Neural progenitor cell (in vitro differentiated cells): ENCODE data around the gene VPS35. TPM values are rescaled to one million over a fixed set of nuclear protein-coding genes. Genes with fewer than 3 reads are reported as not detected.

Experiments used
- DNase-seq: peaks from one replicate; pipeline ENCODE4 v3.0.0-alpha.2; 2016; ENCODE audit warnings: low spot score
- H2AFZ ChIP-seq: fragments of 200-600 bp; sonication (generic); replicated peaks from 2 replicates; pipeline ENCODE4 v1.6.1; 2016; ENCODE audit warnings: antibody characterized with exemption
- H3F3A ChIP-seq: fragments of 200-600 bp; sonication (generic); 2 replicates; pipeline ENCODE4 v1.6.1; 2016; ENCODE audit warnings: antibody characterized with exemption, low read depth
- H3K27ac ChIP-seq: fragments of 200-600 bp; sonication (generic); 2 replicates; pipeline ENCODE4 v1.5.1; 2016; ENCODE audit warnings: mild to moderate bottlenecking
- H3K27me3 ChIP-seq: fragments of 200-600 bp; sonication (generic); 2 replicates; pipeline ENCODE4 v1.6.1; 2016; ENCODE audit warnings: mild to moderate bottlenecking, moderate library complexity
- H3K36me3 ChIP-seq: fragments of 200-600 bp; sonication (generic); 2 replicates; pipeline ENCODE4 v1.5.1; 2016
- H3K4me1 ChIP-seq: fragments of 200-600 bp; sonication (generic); 2 replicates; pipeline ENCODE4 v1.6.1; 2016; ENCODE audit warnings: mixed run types
- H3K4me2 ChIP-seq: fragments of 200-600 bp; sonication (generic); 2 replicates; pipeline ENCODE4 v1.6.1; 2016
- H3K4me3 ChIP-seq: fragments of 200-600 bp; sonication (generic); 2 replicates; pipeline ENCODE4 v1.5.1; 2016
- H3K79me2 ChIP-seq: fragments of 200-600 bp; sonication (generic); 2 replicates; pipeline ENCODE4 v1.6.1; 2016; ENCODE audit warnings: low read depth
- H3K9ac ChIP-seq: fragments of 200-600 bp; sonication (generic); 2 replicates; pipeline ENCODE4 v1.6.1; 2016
- H3K9me3 ChIP-seq: fragments of 200-600 bp; sonication (generic); 2 replicates; pipeline ENCODE4 v1.5.1; 2016; ENCODE audit warnings: low read depth
- H4K20me1 ChIP-seq: fragments of 200-600 bp; sonication (generic); 2 replicates; pipeline ENCODE4 v1.6.1; 2016; ENCODE audit warnings: low read depth
- H3K27ac Mint-ChIP-seq: 3 replicates; pipeline ENCODE4 v1.8.0; 2021; ENCODE audit warnings: mixed read lengths
- H3K27me3 Mint-ChIP-seq: 2 replicates; pipeline ENCODE4 v1.8.0; 2022; ENCODE audit warnings: low read depth, mild to moderate bottlenecking, inconsistent platforms, moderate library complexity, mixed read lengths; ENCODE audit not compliant: insufficient read depth
- H3K36me3 Mint-ChIP-seq: 3 replicates; pipeline ENCODE4 v1.8.0; 2021; ENCODE audit warnings: mixed read lengths
- H3K4me1 Mint-ChIP-seq: 3 replicates; pipeline ENCODE4 v1.8.0; 2021; ENCODE audit warnings: mixed read lengths
- H3K4me3 Mint-ChIP-seq: 3 replicates; pipeline ENCODE4 v1.8.0; 2021; ENCODE audit warnings: mild to moderate bottlenecking, moderate library complexity, mixed read lengths
- H3K9me3 Mint-ChIP-seq: 3 replicates; pipeline ENCODE4 v1.8.0; 2020; ENCODE audit warnings: mixed read lengths
- EZH2 ChIP-seq: fragments of 200-600 bp; sonication (generic); IDR thresholded peaks from 2 replicates; pipeline ENCODE4 v1.6.1; 2017; ENCODE audit warnings: antibody characterized with exemption, mild to moderate bottlenecking, moderate library complexity
- EZH2phosphoT487 ChIP-seq: fragments of 200-600 bp; sonication (generic); IDR thresholded peaks from 2 replicates; pipeline ENCODE4 v1.6.1; 2017; ENCODE audit warnings: antibody characterized with exemption
- total RNA-seq: library from RNA; depleted of rRNA; stranded (reverse); fragments of >200 nt; gene quantifications from 2 replicates; pipeline ENCODE4 v1.2.3, GENCODE V29; 2015; ENCODE audit warnings: low replicate concordance
- TF ChIP-seq, protein P1 (sequence below): fragments of 200-600 bp; sonication (generic); IDR thresholded peaks from 2 replicates; pipeline ENCODE4 v1.5.1; 2017; ENCODE audit warnings: antibody characterized with exemption, mild to moderate bottlenecking

VPS35 gene
- total RNA-seq, 1 donor from 2014 or later = 115 TPM

DNA sequence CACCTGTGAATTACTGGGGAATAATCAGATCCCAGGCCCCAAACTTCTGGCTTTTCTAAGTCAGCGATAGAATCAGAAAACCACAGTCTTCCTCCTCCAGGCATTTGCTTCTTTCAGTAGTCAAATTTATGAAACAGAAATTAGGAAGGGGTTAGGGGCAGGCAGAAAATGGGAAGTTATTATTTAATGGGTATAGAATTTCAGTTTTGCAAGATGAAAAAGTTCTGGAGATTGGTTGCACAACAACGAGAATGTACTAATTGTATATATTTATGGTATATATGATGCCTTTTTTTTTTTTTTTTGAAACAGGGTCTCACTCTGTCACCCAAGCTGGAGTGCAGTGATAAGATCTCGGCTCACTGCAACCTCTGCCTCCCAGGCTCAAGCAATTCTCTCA is 23.9 kb upstream of the VPS35 start:
- no peaks in the 10 kb centered on the region for H3K79me2 ChIP-seq
- H3K27ac Mint-ChIP-seq = no peak overlapping the region
- H4K20me1 ChIP-seq = no peaks in the 10 kb centered on the region
- H3K36me3 ChIP-seq = no peaks in the 10 kb centered on the region
- H3K36me3 Mint-ChIP-seq = no peaks in the 10 kb centered on the region
- no peaks in the 10 kb centered on the region for H3K27me3 Mint-ChIP-seq
- H2AFZ ChIP-seq = no peak overlapping the region
- no peaks in the 10 kb centered on the region for H3K27me3 ChIP-seq
- no peak overlapping the region for H3K4me3 Mint-ChIP-seq
- no peak for TF ChIP-seq EZH2
- TF ChIP-seq EZH2phosphoT487 = no peak
- TF ChIP-seq, protein P1, sequence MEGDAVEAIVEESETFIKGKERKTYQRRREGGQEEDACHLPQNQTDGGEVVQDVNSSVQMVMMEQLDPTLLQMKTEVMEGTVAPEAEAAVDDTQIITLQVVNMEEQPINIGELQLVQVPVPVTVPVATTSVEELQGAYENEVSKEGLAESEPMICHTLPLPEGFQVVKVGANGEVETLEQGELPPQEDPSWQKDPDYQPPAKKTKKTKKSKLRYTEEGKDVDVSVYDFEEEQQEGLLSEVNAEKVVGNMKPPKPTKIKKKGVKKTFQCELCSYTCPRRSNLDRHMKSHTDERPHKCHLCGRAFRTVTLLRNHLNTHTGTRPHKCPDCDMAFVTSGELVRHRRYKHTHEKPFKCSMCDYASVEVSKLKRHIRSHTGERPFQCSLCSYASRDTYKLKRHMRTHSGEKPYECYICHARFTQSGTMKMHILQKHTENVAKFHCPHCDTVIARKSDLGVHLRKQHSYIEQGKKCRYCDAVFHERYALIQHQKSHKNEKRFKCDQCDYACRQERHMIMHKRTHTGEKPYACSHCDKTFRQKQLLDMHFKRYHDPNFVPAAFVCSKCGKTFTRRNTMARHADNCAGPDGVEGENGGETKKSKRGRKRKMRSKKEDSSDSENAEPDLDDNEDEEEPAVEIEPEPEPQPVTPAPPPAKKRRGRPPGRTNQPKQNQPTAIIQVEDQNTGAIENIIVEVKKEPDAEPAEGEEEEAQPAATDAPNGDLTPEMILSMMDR = no peak
- H3K27ac ChIP-seq = no peak overlapping the region
- no peaks in the 10 kb centered on the region for H3K4me1 Mint-ChIP-seq
- no peaks in the 10 kb centered on the region for H3K4me1 ChIP-seq
- no peak overlapping the region for H3K9ac ChIP-seq
- H3K4me3 ChIP-seq = no peak overlapping the region
- H3F3A ChIP-seq = no peaks in the 10 kb centered on the region
- H3K9me3 ChIP-seq = no peaks in the 10 kb centered on the region
- H3K4me2 ChIP-seq = no peak overlapping the region
- DNase-seq = no peak
- H3K9me3 Mint-ChIP-seq = no peaks in the 10 kb centered on the region

DNA sequence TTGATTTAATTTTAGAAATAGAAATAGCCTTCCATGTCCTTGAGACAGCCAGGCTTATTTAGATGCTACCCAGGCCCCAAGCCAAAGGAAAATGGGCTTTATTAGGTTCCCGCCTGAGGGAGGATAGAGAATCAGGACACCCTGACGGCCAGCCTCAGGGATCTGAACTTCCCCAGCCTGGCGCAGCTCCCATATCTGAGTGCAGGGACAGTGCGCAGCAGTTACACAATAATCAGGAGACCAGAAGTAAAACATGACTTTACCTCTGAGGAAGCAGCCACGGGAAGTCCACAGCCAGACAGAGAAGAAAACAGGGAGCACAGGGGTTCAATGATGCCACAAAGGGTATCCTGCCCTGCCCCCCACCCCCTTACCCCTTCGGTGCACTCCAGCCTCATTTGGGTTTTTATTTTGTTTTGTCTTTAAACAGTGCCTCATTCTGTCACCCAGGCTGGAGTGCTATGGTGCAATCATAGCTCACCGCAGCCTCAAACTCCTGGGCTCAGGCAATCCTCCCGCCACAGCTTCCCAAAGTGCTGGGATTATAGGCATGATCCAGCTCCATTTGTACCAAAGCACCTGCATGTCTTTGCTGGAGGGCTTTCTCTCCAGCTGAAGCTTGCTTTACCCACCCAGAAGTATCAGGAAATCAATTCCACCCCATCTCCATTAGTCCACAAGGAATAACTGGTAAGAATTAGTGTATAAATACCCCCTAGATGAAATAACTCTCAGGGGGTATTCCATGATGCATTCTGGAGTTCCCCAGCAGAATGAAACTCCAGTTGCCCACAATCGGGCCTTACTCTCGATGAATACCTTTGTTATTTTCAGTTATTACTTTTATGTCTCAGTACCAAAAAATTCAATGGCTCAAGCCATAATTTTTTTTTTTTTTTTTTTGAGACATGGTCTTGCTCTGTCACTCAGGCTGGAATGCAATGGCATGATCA is 22.4 kb upstream of the VPS35 start:
- no peaks in the 10 kb centered on the region for H3K9me3 ChIP-seq
- no peaks in the 10 kb centered on the region for H3K4me1 ChIP-seq
- Mint-ChIP-seq H3K9me3 (no peaks in the 10 kb centered on the region), H3K36me3 (no peaks in the 10 kb centered on the region), H3K27me3 (no peaks in the 10 kb centered on the region), H3K4me1 (no peaks in the 10 kb centered on the region), H3K27ac (no peak overlapping the region), H3K4me3 (no peak overlapping the region)
- DNase-seq = no peak
- no peaks in the 10 kb centered on the region for H3K27me3 ChIP-seq
- no peak for TF ChIP-seq EZH2
- no peaks in the 10 kb centered on the region for H3F3A ChIP-seq
- no peak overlapping the region for H3K9ac ChIP-seq
- H3K4me3 ChIP-seq = no peak overlapping the region
- no peaks in the 10 kb centered on the region for H4K20me1 ChIP-seq
- H3K4me2 ChIP-seq = no peak overlapping the region
- no peak overlapping the region for H3K27ac ChIP-seq
- H2AFZ ChIP-seq = no peak overlapping the region
- H3K36me3 ChIP-seq = no peaks in the 10 kb centered on the region
- no peaks in the 10 kb centered on the region for H3K79me2 ChIP-seq

DNA sequence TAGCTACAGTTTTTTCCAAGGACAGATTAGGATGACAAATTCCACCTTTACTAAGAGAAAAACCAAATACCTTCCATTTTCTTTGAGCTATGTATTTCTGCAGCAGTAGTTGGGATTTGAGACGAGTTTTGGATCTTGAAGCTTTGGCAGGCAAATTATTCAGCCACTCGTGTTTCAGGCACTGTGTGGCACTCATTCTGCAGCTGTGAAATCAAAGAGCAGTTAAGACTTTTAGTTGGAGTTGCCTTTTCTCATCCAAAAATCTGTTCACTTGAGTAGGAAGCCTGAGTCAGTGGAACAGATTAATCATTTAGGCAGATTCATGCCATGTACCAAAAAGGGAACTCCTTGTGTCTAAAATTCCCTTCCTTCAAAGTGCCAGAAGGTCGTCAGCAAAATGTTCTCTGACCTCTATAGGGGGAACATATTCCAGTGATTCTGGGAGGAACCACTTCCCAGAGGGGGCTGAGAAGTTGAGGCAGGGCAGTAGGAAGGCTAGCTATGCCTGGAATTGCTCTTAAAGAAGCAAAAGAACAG is 20.6 kb upstream of the VPS35 start:
- Histone ChIP-seq H3K36me3 (no peaks in the 10 kb centered on the region), H3K27me3 (no peaks in the 10 kb centered on the region), H3K79me2 (no peaks in the 10 kb centered on the region), H3K4me1 (no peaks in the 10 kb centered on the region), H4K20me1 (no peaks in the 10 kb centered on the region), H3K9ac (no peak overlapping the region), H2AFZ (no peak overlapping the region), H3K4me2 (no peak overlapping the region), H3F3A (no peaks in the 10 kb centered on the region), H3K9me3 (no peaks in the 10 kb centered on the region), H3K27ac (no peak overlapping the region), H3K4me3 (no peak overlapping the region)
- H3K9me3 Mint-ChIP-seq = no peaks in the 10 kb centered on the region
- TF ChIP-seq EZH2 (no peak), EZH2phosphoT487 (no peak)
- TF ChIP-seq, protein P1 = no peak
- H3K4me1 Mint-ChIP-seq = no peaks in the 10 kb centered on the region
- no peak overlapping the region for H3K4me3 Mint-ChIP-seq
- no peaks in the 10 kb centered on the region for H3K36me3 Mint-ChIP-seq
- H3K27me3 Mint-ChIP-seq = no peaks in the 10 kb centered on the region
- H3K27ac Mint-ChIP-seq = no peak overlapping the region
- no peak for DNase-seq

DNA sequence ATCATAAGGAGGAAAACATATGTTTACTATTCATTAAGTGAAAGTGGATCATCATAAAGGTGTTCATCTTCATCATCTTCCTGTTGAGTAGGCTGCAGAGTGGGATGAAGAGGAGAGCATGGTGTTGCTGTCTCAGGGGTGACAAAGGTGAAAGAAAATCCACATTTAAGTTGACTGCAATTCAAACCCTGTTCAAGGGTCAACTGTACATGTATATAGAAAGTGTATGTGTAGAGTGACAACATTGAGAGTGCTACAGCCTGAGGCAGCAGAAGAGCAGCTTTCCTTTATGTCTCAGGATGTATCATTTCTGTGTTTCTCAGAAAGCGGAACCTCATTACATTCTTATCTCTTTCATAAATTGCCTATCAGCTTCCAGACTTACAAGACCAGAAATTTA is 17.7 kb upstream of the VPS35 start:
- Mint-ChIP-seq H3K9me3 (no peaks in the 10 kb centered on the region), H3K27me3 (no peaks in the 10 kb centered on the region), H3K27ac (no peak overlapping the region), H3K4me1 (no peaks in the 10 kb centered on the region), H3K4me3 (no peak overlapping the region), H3K36me3 (no peaks in the 10 kb centered on the region)
- Histone ChIP-seq H3K27me3 (no peaks in the 10 kb centered on the region), H2AFZ (no peak overlapping the region), H3K4me3 (no peak overlapping the region), H3K27ac (no peak overlapping the region), H3K9ac (no peak overlapping the region), H4K20me1 (no peaks in the 10 kb centered on the region), H3K79me2 (no peaks in the 10 kb centered on the region), H3K36me3 (no peaks in the 10 kb centered on the region), H3K4me2 (no peak overlapping the region), H3K9me3 (no peaks in the 10 kb centered on the region), H3K4me1 (no peaks in the 10 kb centered on the region), H3F3A (no peaks in the 10 kb centered on the region)
- TF ChIP-seq EZH2phosphoT487 = no peak
- TF ChIP-seq EZH2 = no peak
- TF ChIP-seq, protein P1 = no peak
- DNase-seq = no peak
